GM18951 (cell line): Measurements from ENCODE around the gene USP17L20.
"Not testable (repeated sequence)": the region's sequence is repeated elsewhere in the genome, so short reads cannot be mapped to it uniquely, and the experiment has no call there.

Experiments
- in situ Hi-C: fragments of 300-500 bp; cut with MboI; formaldehyde crosslinking; loops from one replicate; pipeline ENCODE4 v1.12.0; 2022; ENCODE audit warnings: low sequenced_read_pairs, mixed read lengths, inconsistent platforms; ENCODE audit not compliant: unreplicated experiment

USP17L20 gene

GRCh38 chr4:9257824-9258223, at the start of gene USP17L20:
Gene USP17L20 (plus strand): TSS chr4:9258124. CDS start chr4:9258124, 0 bp downstream.
- in situ Hi-C loops = loop anchor here (25.0 kb wide), 2 partner anchors 121 to 129 kb away; no protein-coding TSS in a partner anchor

- in situ Hi-C loops = not testable (repeated sequence)
Measured at GRCh38 chr4:9210357-9210756, 47.6 kb upstream of the USP17L20 start, which contains the start of gene USP17L10. Gene USP17L10 (plus strand): TSS chr4:9210657. CDS start chr4:9210657, 0 bp downstream.

- in situ Hi-C loops = not testable (repeated sequence)
Measured at GRCh38 chr4:9214701-9215100, 43.2 kb upstream of the USP17L20 start.

GRCh38 chr4:9215105-9215504, 42.8 kb upstream of the USP17L20 start, which contains the start of gene USP17L11:
Gene USP17L11 (plus strand): TSS chr4:9215405. CDS start chr4:9215405, 0 bp downstream.
- in situ Hi-C loops = not testable (repeated sequence)

- in situ Hi-C loops = not testable (repeated sequence)
Measured at GRCh38 chr4:9219852-9220251, 38.1 kb upstream of the USP17L20 start, which contains the start of gene USP17L12. Gene USP17L12 (plus strand): TSS chr4:9220152. CDS start chr4:9220152, 0 bp downstream.

GRCh38 chr4:9224596-9224995, 33.3 kb upstream of the USP17L20 start, which contains the start of gene USP17L13:
Gene USP17L13 (plus strand): TSS chr4:9224896. CDS start chr4:9224896, 0 bp downstream.
- in situ Hi-C loops = not testable (repeated sequence)

- in situ Hi-C loops = not testable (repeated sequence)
Measured at GRCh38 chr4:9230249-9230648, 27.7 kb upstream of the USP17L20 start.

- in situ Hi-C loops = not testable (repeated sequence)
Measured at GRCh38 chr4:9234085-9234484, 23.8 kb upstream of the USP17L20 start, which contains the start of gene USP17L15. Gene USP17L15 (plus strand): TSS chr4:9234385. CDS start chr4:9234385, 0 bp downstream.

GRCh38 chr4:9238461-9238860, 19.5 kb upstream of the USP17L20 start:
- in situ Hi-C loops = not testable (repeated sequence)

GRCh38 chr4:9243579-9243978, 14.3 kb upstream of the USP17L20 start, which contains the start of gene USP17L17:
Gene USP17L17 (plus strand): TSS chr4:9243879. CDS start chr4:9243879, 0 bp downstream.
- in situ Hi-C loops = not testable (repeated sequence)

- in situ Hi-C loops = not testable (repeated sequence)
Measured at GRCh38 chr4:9247953-9248680, 9.8 kb upstream of the USP17L20 start, which contains the start of gene USP17L18. Gene USP17L18 (plus strand): TSS chr4:9248630. CDS start chr4:9248630, 0 bp downstream.

GRCh38 chr4:9253078-9253477, 4.8 kb upstream of the USP17L20 start, which contains the start of gene USP17L19:
Gene USP17L19 (plus strand): TSS chr4:9253378. CDS start chr4:9253378, 0 bp downstream.
- in situ Hi-C loops = loop anchor here (25.0 kb wide), 2 partner anchors 116 to 134 kb away; no protein-coding TSS in a partner anchor

GRCh38 chr4:9262572-9262971, 4.6 kb downstream of the USP17L20 start, which contains the start of gene USP17L21:
Gene USP17L21 (plus strand): TSS chr4:9262872. CDS start chr4:9262872, 0 bp downstream.
- in situ Hi-C loops = loop anchor here (25.0 kb wide), 2 partner anchors 125 kb away; no protein-coding TSS in a partner anchor

GRCh38 chr4:9267319-9267718, 9.4 kb downstream of the USP17L20 start, which contains the start of gene USP17L22:
Gene USP17L22 (plus strand): TSS chr4:9267619. CDS start chr4:9267619, 0 bp downstream.
- in situ Hi-C loops = loop anchor here (25.0 kb wide), 2 partner anchors 120 to 130 kb away; no protein-coding TSS in a partner anchor

- in situ Hi-C loops = loop anchor here (25.0 kb wide), 2 partner anchors 116 to 134 kb away; no protein-coding TSS in a partner anchor
Measured at GRCh38 chr4:9271719-9272118, 13.8 kb downstream of the USP17L20 start.
